ENCODE results near the gene SPRR4. TPM values are rescaled to one million over a fixed set of nuclear protein-coding genes. Genes with fewer than 3 reads are reported as not detected.

Gene SPRR4
- total and polyA plus RNA-seq, 2 donors (not counting 3 experiments of a cell fraction or from before 2014, with no cell fraction given) = not detected

DNA sequence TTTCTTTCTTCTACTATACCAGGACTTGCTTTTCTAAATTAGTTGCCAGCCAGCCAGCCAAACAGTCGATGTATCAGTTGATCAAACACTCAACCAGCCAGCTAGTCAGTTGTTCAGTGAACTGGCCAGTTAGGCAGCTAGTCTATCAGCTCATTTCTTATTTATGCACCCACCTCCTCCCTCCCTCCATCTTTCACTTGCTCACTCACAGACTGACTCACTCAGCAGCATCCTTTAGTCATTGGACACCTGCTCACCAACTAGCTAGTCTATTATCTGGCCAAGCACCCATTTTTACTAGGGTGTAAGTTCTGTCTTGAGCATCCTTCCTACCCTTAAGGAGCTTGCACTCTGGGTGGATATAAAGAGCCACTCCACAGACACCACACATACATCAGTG lies 5.9 kb upstream of the SPRR4 start:
- Histone ChIP-seq H3K4me2 (ENCODE audit: insufficient read depth, low read length) (no peak overlapping the region), H3K36me3 (ENCODE audit: control insufficient read depth in 2 of 2, extremely low read depth in 1 of 2, insufficient read depth in 2 of 2, low read length in 2 of 2) (no peaks in the 10 kb centered on the region), H4K20me1 (replicated peaks; ENCODE audit: control insufficient read depth, extremely low read depth, insufficient read depth, low read length) (no peaks in the 10 kb centered on the region), H3K9me3 (replicated peaks; ENCODE audit: control insufficient read depth, insufficient read depth, low read length) (no peaks in the 10 kb centered on the region), H3K27me3 (ENCODE audit: control insufficient read depth in 2 of 2, insufficient read depth in 2 of 2, low read length in 2 of 2) (no peaks in the 10 kb centered on the region), H3K9ac (replicated peaks; ENCODE audit: extremely low read depth, insufficient read depth, low read length) (no peak overlapping the region), H3K9me1 (replicated peaks; ENCODE audit: control insufficient read depth, extremely low read depth, insufficient read depth, low read length) (no peaks in the 10 kb centered on the region), H3K4me1 (ENCODE audit: control insufficient read depth, extremely low read depth, insufficient read depth, low read length) (no peaks in the 10 kb centered on the region), H3K79me2 (ENCODE audit: control insufficient read depth, insufficient read depth, low read length) (no peaks in the 10 kb centered on the region), H2AFZ (ENCODE audit: low read depth, low read length) (no peak overlapping the region), H3K4me3 (replicated peaks in 1 of 3; ENCODE audit: insufficient read depth in 1 of 3, low read depth in 1 of 3, low read length in 3 of 3) (no peak overlapping the region), H3K27ac (ENCODE audit: insufficient read depth, low read depth, low read length) (no peak overlapping the region)
- no peak for TF ChIP-seq GATA2 (IDR thresholded peaks at IDR 0.05; ENCODE audit: insufficient read depth, insufficient read length, low read depth, low read length)
- no peak for TF ChIP-seq POLR2A (IDR thresholded peaks at IDR 0.05; ENCODE audit: low read depth, low read length)
- TF ChIP-seq, protein P1, sequence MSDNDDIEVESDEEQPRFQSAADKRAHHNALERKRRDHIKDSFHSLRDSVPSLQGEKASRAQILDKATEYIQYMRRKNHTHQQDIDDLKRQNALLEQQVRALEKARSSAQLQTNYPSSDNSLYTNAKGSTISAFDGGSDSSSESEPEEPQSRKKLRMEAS (IDR thresholded peaks at IDR 0.05; ENCODE audit: insufficient read depth, insufficient read length) = no peak
- TF ChIP-seq EZH2 (IDR thresholded peaks at IDR 0.05; ENCODE audit: borderline replicate concordance, low read depth, low read length, severe bottlenecking) = no peak
- TF ChIP-seq FOS (IDR thresholded peaks at IDR 0.05; ENCODE audit: borderline replicate concordance, insufficient read depth, low read length) = no peak
- TF ChIP-seq MYC (IDR thresholded peaks at IDR 0.05; ENCODE audit: low read depth, low read length) = no peak
- no peak for TF ChIP-seq JUN (IDR thresholded peaks at IDR 0.05; ENCODE audit: borderline replicate concordance, insufficient read depth, insufficient read length, low read depth)
- TF ChIP-seq POLR2AphosphoS5 (IDR thresholded peaks at IDR 0.05; ENCODE audit: insufficient read depth, low read depth, low read length) = no peak
- intact Hi-C loops (cut with micrococcal nuclease) = no loop called here
- DNase-seq (ENCODE audit: low read depth, low spot score) (no peak), FAIRE-seq (no peak)
- CTCF ChIA-PET = no interaction called here
- POLR2A ChIA-PET = no interaction called here
- dilution Hi-C loops (cut with MboI; ENCODE audit: extremely low pct_ligation_motif_present, low sequenced_read_pairs) = no loop called here
- BruUV-seq (replicated peaks) = no TSS peak

DNA sequence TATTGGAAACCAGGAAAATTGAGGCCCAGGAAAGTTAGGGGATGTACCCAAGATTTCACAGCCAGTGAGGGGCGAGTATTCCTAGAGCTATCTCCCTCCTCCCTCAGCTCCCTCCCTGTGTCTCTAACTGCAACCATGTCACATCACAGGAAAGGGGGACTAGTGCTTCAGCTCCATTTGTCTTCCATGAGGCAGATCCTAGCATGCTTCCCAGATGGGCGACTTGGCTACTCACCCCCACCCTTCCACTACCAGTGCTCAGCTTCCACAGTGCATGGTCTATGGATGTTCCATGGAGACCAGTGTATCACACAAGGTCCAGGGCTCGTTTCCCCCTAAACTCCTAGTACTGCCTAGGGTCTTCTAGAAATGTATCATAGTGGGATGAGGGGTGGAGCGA lies 4.6 kb upstream of the SPRR4 start:
- Histone ChIP-seq H3K4me3 (replicated peaks in 1 of 3; ENCODE audit: insufficient read depth in 1 of 3, low read depth in 1 of 3, low read length in 3 of 3) (no peak overlapping the region), H3K27ac (ENCODE audit: insufficient read depth, low read depth, low read length) (no peak overlapping the region), H3K9me1 (replicated peaks; ENCODE audit: control insufficient read depth, extremely low read depth, insufficient read depth, low read length) (no peaks in the 10 kb centered on the region), H3K4me2 (ENCODE audit: insufficient read depth, low read length) (no peak overlapping the region), H3K9ac (replicated peaks; ENCODE audit: extremely low read depth, insufficient read depth, low read length) (no peak overlapping the region), H3K9me3 (replicated peaks; ENCODE audit: control insufficient read depth, insufficient read depth, low read length) (no peaks in the 10 kb centered on the region), H3K36me3 (ENCODE audit: control insufficient read depth in 2 of 2, extremely low read depth in 1 of 2, insufficient read depth in 2 of 2, low read length in 2 of 2) (no peaks in the 10 kb centered on the region), H4K20me1 (replicated peaks; ENCODE audit: control insufficient read depth, extremely low read depth, insufficient read depth, low read length) (no peaks in the 10 kb centered on the region), H3K79me2 (ENCODE audit: control insufficient read depth, insufficient read depth, low read length) (no peaks in the 10 kb centered on the region), H3K27me3 (ENCODE audit: control insufficient read depth in 2 of 2, insufficient read depth in 2 of 2, low read length in 2 of 2) (no peaks in the 10 kb centered on the region), H2AFZ (ENCODE audit: low read depth, low read length) (no peak overlapping the region), H3K4me1 (ENCODE audit: control insufficient read depth, extremely low read depth, insufficient read depth, low read length) (no peaks in the 10 kb centered on the region)
- POLR2A ChIA-PET = no interaction called here
- CTCF ChIA-PET = no interaction called here
- TF ChIP-seq, protein P2, sequence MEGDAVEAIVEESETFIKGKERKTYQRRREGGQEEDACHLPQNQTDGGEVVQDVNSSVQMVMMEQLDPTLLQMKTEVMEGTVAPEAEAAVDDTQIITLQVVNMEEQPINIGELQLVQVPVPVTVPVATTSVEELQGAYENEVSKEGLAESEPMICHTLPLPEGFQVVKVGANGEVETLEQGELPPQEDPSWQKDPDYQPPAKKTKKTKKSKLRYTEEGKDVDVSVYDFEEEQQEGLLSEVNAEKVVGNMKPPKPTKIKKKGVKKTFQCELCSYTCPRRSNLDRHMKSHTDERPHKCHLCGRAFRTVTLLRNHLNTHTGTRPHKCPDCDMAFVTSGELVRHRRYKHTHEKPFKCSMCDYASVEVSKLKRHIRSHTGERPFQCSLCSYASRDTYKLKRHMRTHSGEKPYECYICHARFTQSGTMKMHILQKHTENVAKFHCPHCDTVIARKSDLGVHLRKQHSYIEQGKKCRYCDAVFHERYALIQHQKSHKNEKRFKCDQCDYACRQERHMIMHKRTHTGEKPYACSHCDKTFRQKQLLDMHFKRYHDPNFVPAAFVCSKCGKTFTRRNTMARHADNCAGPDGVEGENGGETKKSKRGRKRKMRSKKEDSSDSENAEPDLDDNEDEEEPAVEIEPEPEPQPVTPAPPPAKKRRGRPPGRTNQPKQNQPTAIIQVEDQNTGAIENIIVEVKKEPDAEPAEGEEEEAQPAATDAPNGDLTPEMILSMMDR (IDR thresholded peaks at IDR 0.05; ENCODE audit: extremely low read depth in 1 of 2, insufficient read depth in 1 of 2, low read depth in 1 of 2, low read length in 2 of 2) = no peak
- TF ChIP-seq EZH2 (IDR thresholded peaks at IDR 0.05; ENCODE audit: borderline replicate concordance, low read depth, low read length, severe bottlenecking) (no peak), GATA2 (IDR thresholded peaks at IDR 0.05; ENCODE audit: insufficient read depth, insufficient read length, low read depth, low read length) (no peak), MYC (IDR thresholded peaks at IDR 0.05; ENCODE audit: low read depth, low read length) (no peak), FOS (IDR thresholded peaks at IDR 0.05; ENCODE audit: borderline replicate concordance, insufficient read depth, low read length) (no peak), POLR2A (IDR thresholded peaks at IDR 0.05; ENCODE audit: low read depth, low read length) (no peak)
- intact Hi-C loops (cut with micrococcal nuclease) = no loop called here
- no peak for DNase-seq (ENCODE audit: low read depth, low spot score)
- no peak for FAIRE-seq
- dilution Hi-C loops (cut with MboI; ENCODE audit: extremely low pct_ligation_motif_present, low sequenced_read_pairs) = no loop called here
- no TSS peak for BruUV-seq (replicated peaks)
